ENCODE measurements around the gene DNAJB12. TPM values are rescaled to one million over a fixed set of nuclear protein-coding genes. Genes with fewer than 3 reads are reported as not detected.
"Not testable (repeated sequence)": the region's sequence is repeated elsewhere in the genome, so short reads cannot be mapped to it uniquely, and the experiment has no call there.

DNAJB12 gene
- total RNA-seq, 1 donor: 52.5 TPM

- H3K79me2 ChIP-seq (ENCODE audit: insufficient read depth, low read length): no peaks in the 10 kb centered on the region
- DNase-seq (ENCODE audit: insufficient read length, low spot score, missing footprints): no peak
- no peaks in the 10 kb centered on the region for H4K20me1 ChIP-seq (ENCODE audit: insufficient read depth, low read length)
- H3K4me3 ChIP-seq (ENCODE audit: insufficient read depth, low read length): no peak overlapping the region
- no peak overlapping the region for H3K4me2 ChIP-seq (ENCODE audit: insufficient read depth, low read length)
- no peak overlapping the region for H2AFZ ChIP-seq (ENCODE audit: low read length)
- TF ChIP-seq CTCF (IDR thresholded peaks at IDR 0.05; ENCODE audit: extremely low read depth, low read depth, low read length): no peak
- no peaks in the 10 kb centered on the region for H3K9me3 ChIP-seq (ENCODE audit: low read depth, low read length)
- H3K27ac ChIP-seq (ENCODE audit: low read depth, low read length): no peak overlapping the region
- H3K4me1 ChIP-seq (ENCODE audit: insufficient read depth, low read length): no peaks in the 10 kb centered on the region
- H3K27me3 ChIP-seq (ENCODE audit: insufficient read depth, low read length): no peaks in the 10 kb centered on the region
- no peaks in the 10 kb centered on the region for H3K36me3 ChIP-seq (ENCODE audit: insufficient read depth, low read length)
Observed at GRCh38 chr10:72385724-72386123, 31.0 kb upstream of the DNAJB12 start.

GRCh38 chr10:72384982-72385381 lies 30.3 kb upstream of the DNAJB12 start:
- not testable (repeated sequence) for H3K4me3 ChIP-seq (ENCODE audit: insufficient read depth, low read length); H3K27ac ChIP-seq (ENCODE audit: low read depth, low read length); H4K20me1 ChIP-seq (ENCODE audit: insufficient read depth, low read length); H3K4me2 ChIP-seq (ENCODE audit: insufficient read depth, low read length); H3K4me1 ChIP-seq (ENCODE audit: insufficient read depth, low read length); H3K27me3 ChIP-seq (ENCODE audit: insufficient read depth, low read length); H2AFZ ChIP-seq (ENCODE audit: low read length); H3K79me2 ChIP-seq (ENCODE audit: insufficient read depth, low read length); H3K36me3 ChIP-seq (ENCODE audit: insufficient read depth, low read length); H3K9me3 ChIP-seq (ENCODE audit: low read depth, low read length); DNase-seq (ENCODE audit: insufficient read length, low spot score, missing footprints)

GRCh38 chr10:72379776-72380175 lies 25.1 kb upstream of the DNAJB12 start:
- no peak overlapping the region for H3K4me3 ChIP-seq (ENCODE audit: insufficient read depth, low read length)
- H3K4me1 ChIP-seq (ENCODE audit: insufficient read depth, low read length): no peaks in the 10 kb centered on the region
- H2AFZ ChIP-seq (ENCODE audit: low read length): no peak overlapping the region
- H3K27ac ChIP-seq (ENCODE audit: low read depth, low read length): no peak overlapping the region
- no peak for DNase-seq (ENCODE audit: insufficient read length, low spot score, missing footprints)
- H4K20me1 ChIP-seq (ENCODE audit: insufficient read depth, low read length): no peaks in the 10 kb centered on the region
- H3K4me2 ChIP-seq (ENCODE audit: insufficient read depth, low read length): no peak overlapping the region
- no peak for TF ChIP-seq CTCF (IDR thresholded peaks at IDR 0.05; ENCODE audit: extremely low read depth, low read depth, low read length)
- no peaks in the 10 kb centered on the region for H3K27me3 ChIP-seq (ENCODE audit: insufficient read depth, low read length)
- no peaks in the 10 kb centered on the region for H3K9me3 ChIP-seq (ENCODE audit: low read depth, low read length)
- H3K36me3 ChIP-seq (ENCODE audit: insufficient read depth, low read length): peaks cover 7% of the 10 kb centered on the region
- H3K79me2 ChIP-seq (ENCODE audit: insufficient read depth, low read length): no peaks in the 10 kb centered on the region

GRCh38 chr10:72379062-72379461 lies 24.3 kb upstream of the DNAJB12 start:
- H3K27ac ChIP-seq (ENCODE audit: low read depth, low read length): no peak overlapping the region
- H3K79me2 ChIP-seq (ENCODE audit: insufficient read depth, low read length): no peaks in the 10 kb centered on the region
- no peaks in the 10 kb centered on the region for H3K27me3 ChIP-seq (ENCODE audit: insufficient read depth, low read length)
- no peak overlapping the region for H2AFZ ChIP-seq (ENCODE audit: low read length)
- H4K20me1 ChIP-seq (ENCODE audit: insufficient read depth, low read length): no peaks in the 10 kb centered on the region
- no peak for TF ChIP-seq CTCF (IDR thresholded peaks at IDR 0.05; ENCODE audit: extremely low read depth, low read depth, low read length)
- H3K36me3 ChIP-seq (ENCODE audit: insufficient read depth, low read length): peaks cover 7% of the 10 kb centered on the region
- no peak for DNase-seq (ENCODE audit: insufficient read length, low spot score, missing footprints)
- H3K4me1 ChIP-seq (ENCODE audit: insufficient read depth, low read length): no peaks in the 10 kb centered on the region
- no peaks in the 10 kb centered on the region for H3K9me3 ChIP-seq (ENCODE audit: low read depth, low read length)
- H3K4me3 ChIP-seq (ENCODE audit: insufficient read depth, low read length): no peak overlapping the region
- H3K4me2 ChIP-seq (ENCODE audit: insufficient read depth, low read length): no peak overlapping the region

Measured in osteoblast (primary cell).